K562 (cell line): ENCODE measurements around the gene TAF4.

Source experiments
- DPF2 ChIP-seq: fragments of 450-650 bp; IDR thresholded peaks from 2 replicates; pipeline ENCODE4 v1.6.1; 2016
- KDM1A ChIP-seq, 2 experiments: fragments of 450-650 bp; IDR thresholded peaks; 2 replicates each; pipeline ENCODE4 v1.6.1; 2016; ENCODE audit warnings: mild to moderate bottlenecking in 2 of 2
- PATZ1 ChIP-seq: fragments of 250-450 bp; sonication (Bioruptor Pico); IDR thresholded peaks from 2 replicates; pipeline ENCODE4 v1.5.0; 2020; ENCODE audit warnings: mild to moderate bottlenecking, borderline replicate concordance
- POLR3A ChIP-seq: IDR thresholded peaks from 2 replicates; pipeline ENCODE4 v1.6.1; 2011; ENCODE audit warnings: borderline replicate concordance, mild to moderate bottlenecking, moderate library complexity; ENCODE audit not compliant: insufficient read length, insufficient read depth; ENCODE audit errors: extremely low read depth
- PREB ChIP-seq: sonication (generic); formaldehyde crosslinking; IDR thresholded peaks from 2 replicates; pipeline ENCODE4 v1.8.1; 2023; ENCODE audit warnings: mild to moderate bottlenecking, missing genetic modification reagents
- REST ChIP-seq, 2 experiments: fragments of 450-650 bp; formaldehyde crosslinking in 1 of 2; IDR thresholded peaks; 2 replicates each; pipeline versions ENCODE4 v1.4.0 to v1.6.1; 2014 to 2020; ENCODE audit warnings: mild to moderate bottlenecking in 2 of 2, borderline replicate concordance in 1 of 2, low read depth in 1 of 2
- SRF ChIP-seq, 2 experiments: fragments of 250-450, 450-650 bp in 1 of 2; sonication (Bioruptor Pico) in 1 of 2; sonication (generic) in 1 of 2; formaldehyde crosslinking; IDR thresholded peaks; 2 replicates each; pipeline versions ENCODE4 v1.5.0 to v1.5.1; 2020 to 2022; ENCODE audit warnings: mild to moderate bottlenecking in 1 of 2, missing genetic modification reagents in 1 of 2
- TAF15 ChIP-seq: fragments of 200-400 bp; formaldehyde crosslinking; IDR thresholded peaks from 2 replicates; pipeline ENCODE4 v1.6.1; 2017; ENCODE audit warnings: mild to moderate bottlenecking, low read depth, low read length, moderate library complexity
- U2AF2 ChIP-seq: fragments of 200-400 bp; formaldehyde crosslinking; optimal IDR thresholded peaks from 2 replicates; pipeline ENCODE3; 2017; ENCODE audit warnings: low read depth, mild to moderate bottlenecking, low read length
- USF2 ChIP-seq: sonication (generic); formaldehyde crosslinking; IDR thresholded peaks from 2 replicates; pipeline ENCODE4 v1.5.0; 2020; ENCODE audit warnings: missing genetic modification reagents
- ZNF274 ChIP-seq: IDR thresholded peaks from 2 replicates; pipeline ENCODE4 v1.6.1; 2011; ENCODE audit warnings: low read depth, mild to moderate bottlenecking, low read length, moderate library complexity, borderline replicate concordance
- ZNF76 ChIP-seq: fragments of 250-450 bp; sonication (Bioruptor Pico); IDR thresholded peaks from 2 replicates; pipeline ENCODE4 v1.4.0; 2020; ENCODE audit warnings: mild to moderate bottlenecking, moderate library complexity, borderline replicate concordance

GRCh38 chr20:61986762-61987321, 78.8 kb downstream of the TAF4 start:
- TF ChIP-seq REST (IDR thresholded peaks at IDR 0.05; ENCODE audit: borderline replicate concordance): no peak
- TF ChIP-seq REST (CRISPR knock-in tag; IDR thresholded peaks at IDR 0.05; ENCODE audit: low read depth): no peak
- no peak for TF ChIP-seq PREB (CRISPR knock-in tag)
- no peak for TF ChIP-seq ZNF76 (CRISPR knock-in tag)
- no peak for TF ChIP-seq PATZ1 (CRISPR knock-in tag)
- TF ChIP-seq DPF2: no peak
- TF ChIP-seq SRF (CRISPR knock-in tag; IDR thresholded peaks at IDR 0.05): no peak
- TF ChIP-seq ZNF274: no peak
- no peak for TF ChIP-seq U2AF2
- no peak for TF ChIP-seq USF2
- no peak for TF ChIP-seq POLR3A
- no peak for TF ChIP-seq TAF15
- no peak for TF ChIP-seq KDM1A (IDR thresholded peaks at IDR 0.05)
